Measurements from ENCODE around the gene KCNIP3.
"Not testable (repeated sequence)": the region's sequence is repeated elsewhere in the genome, so short reads cannot be mapped to it uniquely, and the experiment has no call there.

Gene KCNIP3

DNA sequence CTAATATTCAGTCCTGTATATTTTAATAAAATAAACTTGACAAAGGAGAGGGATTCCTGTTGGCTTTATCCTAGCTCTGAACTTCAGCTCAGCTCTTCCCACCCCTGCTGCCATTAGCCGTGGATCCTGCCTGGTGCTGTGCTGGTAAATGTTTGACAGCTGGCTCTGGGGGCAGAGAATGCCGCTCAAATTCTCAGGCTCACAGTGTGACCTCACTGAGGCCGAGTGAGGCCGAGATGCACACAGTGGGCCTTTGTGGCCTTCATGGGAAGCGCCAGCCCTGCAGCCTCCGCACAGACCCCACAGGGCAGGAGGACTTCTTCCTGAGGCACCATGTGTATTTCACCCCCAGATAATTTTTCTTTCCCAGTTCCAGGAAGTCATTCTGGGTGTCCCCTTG lies 88.9 kb downstream of the KCNIP3 start:
- DNase-seq (ENCODE audit: low read depth) = no peak

DNA sequence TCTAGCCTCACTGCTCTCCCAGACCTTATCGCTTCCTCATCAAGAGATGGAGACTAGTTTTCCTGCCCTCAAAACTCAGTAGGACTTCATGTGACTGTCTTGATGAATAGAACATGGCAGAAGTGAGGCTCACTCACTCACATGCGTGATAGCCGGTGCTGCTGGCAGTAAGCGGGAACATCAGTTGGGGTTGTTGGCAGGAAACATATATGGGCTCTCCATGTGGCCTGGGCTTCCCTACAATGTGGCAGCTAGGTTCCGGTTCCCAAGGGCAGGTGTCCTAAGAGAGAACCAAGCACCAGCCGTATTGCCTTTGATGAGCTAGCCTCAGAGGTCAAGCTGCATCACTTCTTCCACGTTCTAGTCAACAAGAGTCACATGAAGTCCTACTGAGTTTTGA lies 90.2 kb downstream of the KCNIP3 start:
- no peak for DNase-seq (ENCODE audit: low read depth)

DNA sequence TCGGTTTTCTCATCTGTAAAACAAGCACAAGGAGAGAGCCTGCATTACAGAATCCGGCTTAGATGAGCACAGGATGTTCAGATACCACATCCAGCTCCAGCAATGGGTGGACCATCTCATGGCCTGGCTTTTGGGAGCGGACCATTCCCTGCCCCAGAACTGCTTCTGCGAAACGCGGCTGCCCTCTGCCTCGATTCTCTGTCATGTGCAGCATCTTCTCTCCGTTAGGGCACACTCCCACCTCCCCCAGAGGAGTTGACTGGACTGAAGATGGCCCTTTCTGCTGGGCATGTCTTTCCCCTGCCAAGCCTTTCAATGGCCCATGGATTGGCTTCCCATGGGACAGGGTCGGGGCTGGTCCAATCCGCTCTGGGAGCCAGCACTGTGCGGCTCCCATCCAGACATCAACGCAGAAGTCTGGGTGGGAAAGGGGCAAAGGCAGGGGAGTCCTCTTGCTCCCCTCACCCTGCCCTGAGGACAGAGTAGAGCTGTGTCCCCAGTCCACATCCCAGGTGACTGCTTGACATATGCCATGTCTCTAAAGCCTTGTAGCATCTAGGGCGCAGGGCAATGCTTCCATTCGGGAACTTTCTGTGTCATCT lies 91.0 kb downstream of the KCNIP3 start:
- no peak for DNase-seq (ENCODE audit: low read depth)

DNA sequence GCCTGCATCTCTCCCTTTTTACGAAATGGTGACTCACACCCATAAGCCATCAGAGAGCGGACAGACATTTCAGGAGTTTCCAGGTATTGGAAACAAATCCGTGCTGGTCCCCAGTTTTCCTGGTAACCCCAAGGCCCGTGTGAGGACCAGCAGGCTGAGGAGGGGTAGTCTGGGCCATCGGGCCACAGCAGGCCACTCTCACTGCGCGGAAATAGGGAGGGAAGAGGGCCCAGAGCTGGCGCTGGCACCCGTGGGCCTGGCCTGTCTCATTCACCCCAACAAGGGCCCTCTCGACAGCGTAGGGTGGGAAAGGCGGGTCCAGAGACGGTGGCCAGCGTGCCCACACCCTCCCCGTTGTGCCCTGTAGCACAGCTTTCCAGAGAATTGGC lies 91.7 kb downstream of the KCNIP3 start:
- DNase-seq (ENCODE audit: low read depth) = no peak

DNA sequence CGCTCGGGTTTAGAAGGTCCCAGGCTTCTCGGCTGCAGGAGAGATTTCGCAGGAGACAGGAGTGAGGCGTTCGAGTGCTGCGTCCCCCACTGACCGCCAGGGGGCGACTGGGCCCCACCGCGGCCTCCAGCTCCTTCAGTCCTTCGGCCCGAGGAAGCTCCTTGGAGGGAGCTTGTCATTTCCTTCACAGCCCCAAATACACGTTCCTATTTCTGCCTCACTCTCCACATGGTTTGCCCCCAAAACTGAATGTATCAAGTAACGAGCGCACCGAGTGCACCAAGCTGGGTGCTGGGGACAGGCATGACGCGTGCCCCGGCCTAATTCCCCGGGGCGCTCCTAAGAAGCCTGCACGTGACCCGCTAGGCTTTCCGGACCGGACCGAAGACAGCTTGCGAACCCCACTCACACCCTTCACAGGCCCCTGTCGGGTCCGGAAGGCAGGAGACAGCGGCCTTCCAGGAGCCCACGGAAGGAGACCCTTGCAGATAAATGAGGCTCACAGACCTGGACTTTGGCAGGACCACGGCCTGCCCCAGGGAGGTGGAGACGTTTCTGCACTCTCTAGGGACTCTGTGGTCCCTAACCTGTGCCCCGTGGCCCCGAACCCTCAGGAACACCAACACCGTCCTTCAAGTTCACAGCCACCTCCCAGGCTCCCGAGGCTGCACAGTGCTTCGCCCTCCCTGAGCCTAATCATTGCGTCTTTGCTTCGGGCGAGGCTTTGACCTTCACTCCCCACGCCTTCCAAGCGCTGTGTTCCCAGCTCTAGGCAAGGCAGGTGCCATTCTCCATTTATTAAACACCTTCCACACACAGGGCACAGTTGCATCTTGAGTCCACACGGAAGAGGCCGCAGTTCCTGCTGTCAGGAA lies 92.3 kb downstream of the KCNIP3 start:
- peak; percentile 37 for DNase-seq (ENCODE audit: low read depth)

DNA sequence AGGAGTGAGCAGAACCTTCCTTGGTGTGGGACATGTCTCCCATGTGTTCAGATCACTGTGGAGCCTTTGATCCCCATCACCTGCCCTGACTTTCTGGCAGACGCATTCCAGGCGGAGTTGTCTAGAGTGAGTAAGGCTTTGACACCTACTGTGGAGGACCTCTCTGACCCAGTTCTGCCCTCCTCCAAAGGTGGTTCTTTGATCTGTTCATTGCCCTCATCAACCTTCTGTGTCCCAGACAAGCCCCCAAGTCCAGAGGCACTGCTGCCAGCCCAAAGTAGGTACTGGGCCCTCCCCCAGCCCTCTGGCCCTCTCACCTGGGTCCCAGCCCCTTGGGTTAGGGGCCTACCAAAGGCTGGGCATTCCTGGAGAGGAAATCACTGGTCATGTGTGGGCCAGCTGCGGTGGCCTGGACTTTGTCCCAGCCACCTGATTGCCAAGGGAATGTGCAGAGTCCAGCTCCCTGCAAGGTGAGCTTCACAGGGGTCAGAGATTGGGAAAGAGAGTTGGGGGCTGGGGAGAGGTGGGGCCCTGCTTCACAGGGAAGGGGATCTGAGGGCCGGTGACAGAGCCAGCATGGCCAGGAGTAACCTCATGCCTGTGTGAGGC lies 93.2 kb downstream of the KCNIP3 start:
- DNase-seq (ENCODE audit: low read depth) = no peak

DNA sequence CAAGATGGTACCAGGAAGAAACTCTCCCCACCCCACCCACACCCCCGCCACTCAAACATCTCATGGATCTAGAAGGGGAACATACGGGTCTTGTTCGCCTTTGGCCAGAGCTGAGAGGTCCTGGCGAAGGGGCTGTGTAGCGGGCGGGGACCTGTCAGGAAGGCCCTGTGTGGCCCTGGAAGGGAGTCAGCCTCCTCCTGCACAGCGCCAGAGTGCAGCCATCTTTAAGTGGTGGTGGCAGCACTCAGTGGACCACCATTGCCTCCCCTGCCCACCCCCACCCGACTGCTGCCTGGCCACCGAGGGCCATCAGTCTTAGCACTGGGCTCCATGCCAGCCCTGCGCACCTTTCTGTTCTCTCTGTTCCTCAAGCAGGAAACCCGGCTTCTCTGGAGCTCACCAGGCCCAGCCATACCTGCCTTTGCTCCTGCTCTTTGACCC lies 93.8 kb downstream of the KCNIP3 start:
- no peak for DNase-seq (ENCODE audit: low read depth)

DNA sequence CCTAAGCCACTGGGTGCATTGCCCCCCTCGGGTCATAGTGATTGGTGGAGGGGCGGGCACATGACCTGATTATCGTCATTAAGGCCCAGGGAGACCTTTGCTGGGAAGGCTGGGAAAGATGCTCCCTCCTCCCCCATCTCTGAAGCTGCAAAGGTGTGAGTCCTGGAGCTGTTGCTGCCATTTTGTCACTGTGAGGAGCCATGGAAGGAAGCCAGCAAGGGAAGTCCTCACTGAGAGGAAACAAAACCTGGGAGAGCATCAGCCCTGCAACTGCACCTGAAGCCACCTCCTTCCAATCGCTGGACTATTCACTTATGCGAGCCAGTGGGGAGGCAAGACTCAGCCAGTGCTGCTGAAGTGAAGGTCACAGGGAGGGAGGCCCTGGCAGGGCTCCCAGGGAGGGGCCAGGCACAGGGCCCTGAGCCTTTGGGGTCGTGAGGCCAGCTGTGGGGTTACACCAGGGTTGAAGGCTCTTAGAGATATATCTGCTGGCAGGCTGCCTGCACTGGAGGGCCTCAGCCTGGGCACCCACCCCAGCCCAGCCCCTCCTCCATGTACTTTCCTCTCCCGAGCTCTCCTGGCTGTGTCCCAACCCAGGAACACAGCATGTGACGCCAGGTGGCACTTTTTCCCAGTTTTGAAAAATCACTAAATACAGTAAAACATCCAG lies 94.6 kb downstream of the KCNIP3 start:
- DNase-seq (ENCODE audit: low read depth) = no peak

DNA sequence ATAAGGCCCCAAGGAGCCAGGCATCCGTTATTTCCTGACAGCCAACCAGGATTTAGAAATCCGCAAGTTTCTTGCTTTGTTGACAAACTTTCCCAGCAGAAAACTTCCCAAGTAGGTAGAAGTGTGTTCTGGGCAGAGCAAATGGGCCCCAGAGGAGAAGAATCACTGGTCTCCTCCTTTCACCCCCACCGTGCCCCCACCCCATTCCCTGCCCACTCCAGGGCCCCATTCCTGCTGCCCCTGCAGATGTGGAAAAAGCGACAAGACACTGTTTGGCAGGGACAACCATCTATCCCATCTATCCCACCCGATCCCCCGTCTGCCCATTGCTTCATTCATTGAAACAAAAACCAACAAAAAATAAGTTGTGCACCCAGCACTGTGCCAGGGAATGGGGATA lies 95.2 kb downstream of the KCNIP3 start:
- DNase-seq (ENCODE audit: low read depth) = no peak

DNA sequence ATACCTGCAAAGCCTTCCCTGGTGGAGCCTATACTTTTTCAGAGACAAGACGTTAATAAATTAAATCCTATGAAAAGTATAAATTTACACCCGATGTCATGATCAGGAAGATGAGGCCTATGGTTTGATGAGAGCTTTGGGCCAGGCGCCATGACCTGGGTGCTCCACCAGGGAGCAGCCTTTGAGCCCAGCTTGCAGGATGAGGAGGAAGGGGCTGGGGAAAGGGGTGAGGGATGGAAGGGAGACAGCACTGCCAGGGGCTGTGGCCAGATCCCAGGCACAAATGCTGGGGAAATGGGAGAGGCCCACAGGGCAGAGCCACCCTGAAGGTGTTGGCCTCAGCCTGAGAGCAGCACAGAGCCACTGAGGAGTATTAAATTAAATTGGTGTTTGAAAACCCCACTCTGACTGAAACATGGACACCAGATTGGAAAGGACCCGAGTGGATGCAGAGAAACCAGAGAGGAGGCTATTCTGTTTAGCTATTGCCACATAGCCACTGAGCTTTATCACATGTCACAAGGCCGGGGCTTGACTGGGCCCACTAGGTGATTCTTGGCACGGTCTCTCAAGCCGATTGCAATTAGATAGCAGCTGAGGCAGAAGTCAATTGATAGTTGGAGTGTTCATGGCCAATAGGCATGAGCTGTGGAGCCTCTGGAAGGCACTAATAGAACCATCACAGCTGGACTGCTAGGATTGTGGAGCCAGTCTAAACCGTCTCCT lies 95.7 kb downstream of the KCNIP3 start:
- no peak for DNase-seq (ENCODE audit: low read depth)

DNA sequence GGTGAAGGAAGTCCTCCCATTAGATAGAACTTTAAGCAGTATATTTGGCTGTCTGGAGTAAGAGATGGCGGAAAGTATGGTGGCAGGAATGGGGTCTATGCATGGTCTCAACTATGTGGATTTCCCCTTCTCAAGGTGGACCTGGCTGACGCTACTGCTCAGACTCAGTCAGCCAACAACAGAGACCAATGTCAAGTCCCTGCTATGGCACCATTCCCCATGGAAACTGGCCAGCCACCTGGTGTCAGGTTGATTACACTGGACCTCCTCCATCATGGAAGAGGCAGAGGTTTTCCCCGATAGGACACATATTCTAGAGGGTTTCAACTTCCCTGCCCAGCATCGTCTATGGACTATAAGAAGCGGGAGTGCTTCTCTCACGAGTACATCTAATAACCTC lies 96.8 kb downstream of the KCNIP3 start:
- no peak for DNase-seq (ENCODE audit: low read depth)

DNA sequence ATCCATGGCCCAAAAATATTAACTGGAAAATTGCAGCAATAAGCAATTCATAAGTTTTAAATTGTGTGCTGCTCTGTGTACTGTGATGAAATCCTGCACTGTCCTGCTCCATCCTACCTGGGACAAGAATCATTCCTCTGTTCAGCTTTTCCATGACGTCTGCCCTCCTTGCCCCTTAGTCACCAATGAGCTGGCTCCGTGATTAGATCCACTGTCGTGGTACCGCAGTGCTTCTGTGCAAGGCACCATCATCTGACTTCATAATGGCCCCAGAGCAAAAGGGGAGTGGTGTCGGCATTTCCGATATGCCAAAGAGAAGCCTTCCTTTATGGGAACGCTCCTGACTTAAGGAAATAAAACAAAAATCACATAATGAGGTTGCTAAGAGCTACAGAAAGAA lies 101.9 kb downstream of the KCNIP3 start:
- no peak for DNase-seq (ENCODE audit: low read depth)

DNA sequence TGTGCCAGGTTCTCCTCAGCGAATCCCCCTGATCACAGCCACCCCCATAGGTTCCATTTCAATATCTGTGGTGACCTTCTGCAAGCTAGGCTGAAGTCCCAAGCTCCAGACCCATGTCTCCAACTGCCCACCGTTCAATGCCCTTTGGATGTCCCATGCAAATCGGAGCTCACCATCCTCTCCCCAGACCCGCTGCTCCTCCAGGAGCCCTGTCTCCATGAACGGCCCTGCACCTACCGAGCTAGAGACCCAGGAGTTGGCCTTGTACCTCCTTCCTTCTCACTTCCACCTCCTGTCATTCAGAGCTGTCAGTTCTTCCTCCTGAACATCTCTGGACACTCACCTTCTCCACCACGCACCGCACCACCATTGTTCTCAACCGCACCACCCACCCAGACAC lies 104.3 kb downstream of the KCNIP3 start:
- DNase-seq (ENCODE audit: low read depth) = no peak

DNA sequence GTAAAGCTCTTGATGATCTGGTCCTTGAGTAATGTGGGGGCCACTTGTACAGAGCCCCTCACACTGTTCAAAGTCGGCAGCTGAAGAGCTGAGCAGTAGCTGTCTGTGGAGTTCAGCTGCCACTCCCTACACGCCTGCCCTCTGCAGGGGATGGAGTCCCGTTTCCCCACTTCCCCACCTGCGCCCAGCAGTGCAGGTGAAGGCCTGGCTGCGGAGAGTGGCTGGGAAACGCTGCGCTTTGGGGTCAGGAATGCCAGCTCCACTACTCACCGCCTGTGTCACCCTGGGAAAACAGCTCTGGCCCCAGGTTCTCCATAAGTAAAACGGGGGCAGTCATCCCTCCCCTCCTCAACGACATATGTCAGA lies 104.8 kb downstream of the KCNIP3 start:
- DNase-seq (ENCODE audit: low read depth) = not testable (repeated sequence)

DNA sequence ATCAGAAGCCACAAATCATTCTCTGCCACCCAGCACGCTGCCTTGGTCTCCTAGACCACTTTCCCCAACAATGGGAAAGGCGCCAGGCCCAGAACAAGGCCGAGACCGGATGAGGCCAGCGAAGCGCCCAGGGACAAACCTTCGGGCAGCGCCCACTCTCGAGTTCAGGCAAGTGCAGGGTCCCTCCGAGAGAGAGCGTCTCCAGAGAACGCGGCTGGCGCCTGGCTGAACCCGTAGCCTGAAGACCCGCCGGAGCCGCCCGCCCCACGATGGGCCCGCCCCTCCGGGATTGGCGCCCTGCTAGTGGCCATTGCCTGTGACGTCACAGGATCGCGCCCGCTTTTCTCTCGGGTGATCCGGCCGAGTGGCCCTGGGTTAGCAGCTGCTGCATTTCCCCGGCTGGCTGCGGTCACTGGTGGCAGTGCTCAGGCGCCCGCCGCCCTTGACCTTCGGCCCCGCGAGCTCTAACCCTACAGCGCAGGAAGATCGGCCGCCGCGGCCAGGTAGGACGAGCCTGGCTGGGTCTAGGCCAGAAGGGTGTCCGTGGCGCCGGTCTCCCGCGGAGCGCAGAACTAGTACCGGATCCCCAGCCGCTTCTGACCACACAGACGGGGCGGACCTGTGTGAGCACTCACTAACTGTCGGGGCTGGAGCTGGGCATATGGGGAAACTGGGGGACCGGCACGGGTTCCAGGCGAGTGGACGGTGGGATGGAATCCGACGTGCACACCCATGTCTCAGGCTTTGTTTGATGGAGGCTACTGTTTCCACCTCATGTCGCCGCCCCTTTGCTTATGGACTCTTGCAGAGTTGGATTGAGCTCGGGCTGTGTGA lies 105.4 kb downstream of the KCNIP3 start, which contains the start of gene FAHD2A:
Gene FAHD2A, plus strand, starts transcription at position 339 of the 834 bp plus-strand sequence. CDS start 2,851 bp downstream, outside the sequence.
- DNase-seq (ENCODE audit: low read depth) = peak; percentile 83

DNA sequence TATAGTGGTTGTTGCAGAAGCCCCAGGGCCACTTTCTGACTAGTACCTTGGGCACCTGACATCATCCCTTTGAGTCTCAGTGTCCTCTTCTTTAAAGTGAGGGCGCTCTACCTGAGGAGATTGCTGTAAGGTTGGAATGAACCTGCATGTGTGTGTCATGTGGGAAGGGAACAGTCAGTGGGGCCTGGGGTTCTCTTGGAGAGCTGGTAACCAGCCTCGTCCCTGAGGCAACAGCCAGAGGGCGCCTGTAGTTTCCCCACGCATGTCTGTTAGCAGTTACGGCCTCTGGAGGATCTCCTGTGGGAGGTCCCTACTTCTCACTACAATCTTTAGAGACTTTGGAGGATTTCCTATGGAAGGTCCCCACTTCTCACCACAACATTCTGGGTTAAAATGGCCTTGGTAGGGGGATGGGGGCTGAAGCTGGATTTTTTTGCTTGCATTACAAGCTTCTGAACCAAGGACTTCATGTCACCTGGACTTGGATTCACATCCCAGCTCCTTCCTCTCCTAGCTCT lies 106.1 kb downstream of the KCNIP3 start:
- peak; percentile 43 for DNase-seq (ENCODE audit: low read depth)

DNA sequence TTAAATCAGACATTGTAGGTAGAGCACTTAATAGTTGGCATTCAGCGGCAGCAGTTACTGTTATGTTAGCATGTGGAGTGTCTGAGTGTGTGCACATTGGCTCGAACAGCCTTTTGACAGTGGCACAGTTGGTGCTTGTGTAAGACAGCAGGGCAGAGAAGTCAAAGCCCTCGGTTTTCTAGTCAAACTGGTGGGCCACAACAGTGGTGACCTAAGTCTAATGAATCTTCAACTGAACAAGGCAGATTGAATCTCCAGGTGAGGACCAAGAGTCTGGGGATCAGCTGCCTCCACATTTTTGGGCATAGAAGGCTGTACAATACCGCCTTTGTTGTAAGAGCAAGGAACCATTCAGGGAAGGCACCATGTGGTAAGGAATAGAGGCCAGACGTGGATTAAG lies 106.7 kb downstream of the KCNIP3 start:
- DNase-seq (ENCODE audit: low read depth) = not testable (repeated sequence)

DNA sequence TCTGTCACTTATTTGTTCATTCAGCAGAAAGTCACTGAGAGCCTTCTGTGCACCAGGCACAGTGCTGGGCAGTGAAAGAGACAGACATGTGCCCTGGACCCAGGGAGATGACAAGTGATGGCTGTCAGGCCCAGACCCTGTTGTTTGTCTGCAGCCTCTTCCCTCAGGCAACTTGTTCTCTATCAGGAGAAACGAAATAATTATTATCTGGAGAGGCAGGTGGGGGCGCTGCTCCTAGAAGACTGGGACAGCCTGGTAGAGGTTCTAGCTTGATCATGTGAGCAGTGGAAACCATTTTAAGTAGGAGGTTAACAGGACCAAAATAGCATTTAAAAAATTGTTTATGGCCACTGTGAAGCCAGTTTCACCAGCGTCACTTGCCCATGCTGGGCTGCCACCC lies 107.5 kb downstream of the KCNIP3 start:
- not testable (repeated sequence) for DNase-seq (ENCODE audit: low read depth)

DNA sequence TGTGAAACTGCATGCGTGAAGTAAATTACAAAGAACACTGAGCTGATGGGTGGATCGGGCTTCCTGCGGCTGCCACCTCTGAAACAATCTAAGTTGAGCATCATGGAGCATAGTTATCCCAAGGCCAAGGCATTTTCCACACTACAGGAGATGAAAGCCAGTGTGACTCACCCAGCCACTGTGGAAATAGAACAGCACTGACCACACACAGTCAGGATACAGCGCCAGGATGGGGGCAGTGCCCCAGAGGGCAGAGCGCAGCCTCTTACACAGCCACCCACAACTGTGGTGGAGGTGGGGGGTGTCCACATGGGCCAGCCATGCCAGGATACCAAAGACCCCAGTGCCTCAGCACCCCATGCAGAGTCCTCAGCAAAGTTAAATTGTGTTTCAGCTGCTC lies 114.1 kb downstream of the KCNIP3 start:
- peak; percentile 83 for DNase-seq (ENCODE audit: low read depth)

DNA sequence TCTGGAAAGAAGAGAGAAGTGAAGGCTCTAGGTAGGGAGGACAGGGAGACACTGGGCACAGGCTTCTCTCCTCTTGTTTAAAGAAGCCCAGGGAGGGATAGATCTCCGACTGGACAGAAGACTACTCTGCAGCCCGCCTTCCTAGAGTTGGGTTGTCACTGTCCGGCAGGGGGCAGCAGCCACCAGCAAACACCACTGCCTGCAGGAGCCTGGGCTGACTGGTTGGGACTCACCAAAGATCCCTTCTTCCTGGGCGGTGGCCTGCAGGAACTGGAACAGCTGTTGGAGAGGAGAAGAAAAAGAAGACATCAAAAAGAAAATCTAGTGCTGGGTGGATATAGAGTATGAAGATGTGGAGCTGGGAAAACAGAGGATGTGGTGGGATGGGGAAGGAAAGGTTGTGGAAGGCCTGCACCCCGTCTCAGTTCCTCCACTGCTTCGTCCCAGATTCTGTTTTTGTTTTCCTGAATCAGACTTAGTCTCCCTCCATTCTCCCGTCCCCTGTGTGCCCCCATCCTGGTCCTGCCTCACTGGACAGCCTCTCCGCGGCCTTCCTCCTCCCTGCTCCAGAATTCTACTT lies 117.0 kb downstream of the KCNIP3 start:
- peak; percentile 65 for DNase-seq (ENCODE audit: low read depth)

All from amniotic epithelial cell (primary cell).